MM.1S (cell line): ENCODE results near the gene GDF7.

Source experiments
- DNase-seq: peaks from one replicate; pipeline ENCODE4 v3.0.0-alpha.2; 2015
- H2AFZ ChIP-seq: fragments of 300-600 bp; sonication (generic); 2 replicates; pipeline ENCODE4 v1.6.0; 2016; ENCODE audit warnings: antibody characterized with exemption, low read length
- H3F3A ChIP-seq: fragments of 300-600 bp; sonication (generic); 2 replicates; pipeline ENCODE4 v1.6.1; 2016; ENCODE audit warnings: mild to moderate bottlenecking, antibody characterized with exemption, low read length, moderate library complexity, mixed read lengths; ENCODE audit not compliant: insufficient read depth
- H3K27ac ChIP-seq: fragments of 300-600 bp; sonication (generic); 2 replicates; pipeline ENCODE4 v1.5.1; 2016; ENCODE audit warnings: mild to moderate bottlenecking, low read length
- H3K27me3 ChIP-seq: fragments of 300-600 bp; sonication (generic); replicated peaks from 2 replicates; pipeline ENCODE4 v1.6.0; 2016; ENCODE audit warnings: low read length; ENCODE audit not compliant: insufficient read depth
- H3K36me3 ChIP-seq: fragments of 300-600 bp; sonication (generic); replicated peaks from 2 replicates; pipeline ENCODE4 v1.6.1; 2016; ENCODE audit warnings: mild to moderate bottlenecking, low read length, mixed read lengths; ENCODE audit not compliant: insufficient read depth
- H3K4me1 ChIP-seq: fragments of 300-600 bp; sonication (generic); 2 replicates; pipeline ENCODE4 v1.6.1; 2016; ENCODE audit warnings: low read length, mixed read lengths
- H3K4me2 ChIP-seq: fragments of 300-600 bp; sonication (generic); 2 replicates; pipeline ENCODE4 v1.6.0; 2016; ENCODE audit warnings: low read depth, low read length
- H3K4me3 ChIP-seq: fragments of 300-600 bp; sonication (generic); 2 replicates; pipeline ENCODE4 v1.5.1; 2016; ENCODE audit warnings: low read length, mixed read lengths
- H3K79me2 ChIP-seq: fragments of 300-600 bp; sonication (generic); 2 replicates; pipeline ENCODE4 v1.6.1; 2016; ENCODE audit warnings: mixed run types, low read length, mixed read lengths
- H3K9ac ChIP-seq: fragments of 300-600 bp; sonication (generic); 2 replicates; pipeline ENCODE4 v1.6.1; 2016; ENCODE audit warnings: low read length, mixed read lengths
- H3K9me2 ChIP-seq: fragments of 300-600 bp; sonication (generic); replicated peaks from 2 replicates; pipeline ENCODE4 v1.6.1; 2016; ENCODE audit warnings: mild to moderate bottlenecking, low read length, mixed read lengths; ENCODE audit not compliant: insufficient read depth
- H3K9me3 ChIP-seq: fragments of 300-600 bp; sonication (generic); replicated peaks from 2 replicates; pipeline ENCODE4 v1.6.1; 2016; ENCODE audit warnings: mild to moderate bottlenecking, low read length, mixed read lengths; ENCODE audit not compliant: insufficient read depth
- H4K20me1 ChIP-seq: fragments of 300-600 bp; sonication (generic); 2 replicates; pipeline ENCODE4 v1.6.1; 2016; ENCODE audit warnings: mild to moderate bottlenecking, low read length, moderate library complexity, mixed read lengths; ENCODE audit not compliant: insufficient read depth
- EZH2 ChIP-seq: fragments of 300-600 bp; sonication (generic); optimal IDR thresholded peaks from 2 replicates; pipeline ENCODE3; 2017; ENCODE audit warnings: low read depth, mild to moderate bottlenecking, antibody characterized with exemption, low read length, mixed read lengths
- EZH2phosphoT487 ChIP-seq: fragments of 300-600 bp; sonication (generic); IDR thresholded peaks from 2 replicates; pipeline ENCODE4 v1.6.1; 2018; ENCODE audit warnings: antibody characterized with exemption, low read length
- TF ChIP-seq, protein P1 (sequence below): fragments of 300-600 bp; sonication (generic); IDR thresholded peaks from 2 replicates; pipeline ENCODE4 v1.5.1; 2016; ENCODE audit warnings: antibody characterized with exemption, low read length, mixed read lengths

Gene GDF7

DNA sequence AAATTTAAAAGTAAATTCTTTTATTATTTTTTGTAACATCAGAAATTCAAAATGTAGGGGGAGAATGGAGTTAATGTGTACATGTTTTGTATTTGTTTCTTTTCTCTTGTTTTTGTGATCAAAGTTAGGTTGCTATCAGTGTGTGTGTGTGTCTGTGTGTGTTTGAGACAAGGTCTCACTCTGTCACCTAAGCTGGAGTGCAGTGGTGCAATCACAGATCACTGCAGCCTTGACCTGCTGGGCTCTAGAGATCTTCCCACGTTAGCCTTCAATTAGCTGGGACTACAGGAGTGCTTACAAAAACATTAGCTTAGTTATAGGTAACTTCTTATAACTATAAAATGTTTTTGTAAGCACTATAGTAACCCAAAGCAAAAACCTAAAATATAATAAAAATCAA is 50.7 kb downstream of the GDF7 start:
- no peaks in the 10 kb centered on the region for H3K27me3 ChIP-seq
- 0 out of 2 replicates have a peak, but pooled peaks cover 5% of the 10 kb centered on the region for H3K79me2 ChIP-seq
- no peak overlapping the region for H2AFZ ChIP-seq
- H3K9me3 ChIP-seq: no peaks in the 10 kb centered on the region
- H3K9me2 ChIP-seq: no peaks in the 10 kb centered on the region
- no peaks in the 10 kb centered on the region for H3K4me1 ChIP-seq
- H3K36me3 ChIP-seq: no peaks in the 10 kb centered on the region
- no peak overlapping the region for H3K27ac ChIP-seq
- no peak overlapping the region for H3K4me3 ChIP-seq
- H3F3A ChIP-seq: no peaks in the 10 kb centered on the region
- H3K9ac ChIP-seq: no peak overlapping the region
- DNase-seq: no peak
- TF ChIP-seq EZH2phosphoT487: no peak
- TF ChIP-seq EZH2: no peak
- TF ChIP-seq, protein P1, sequence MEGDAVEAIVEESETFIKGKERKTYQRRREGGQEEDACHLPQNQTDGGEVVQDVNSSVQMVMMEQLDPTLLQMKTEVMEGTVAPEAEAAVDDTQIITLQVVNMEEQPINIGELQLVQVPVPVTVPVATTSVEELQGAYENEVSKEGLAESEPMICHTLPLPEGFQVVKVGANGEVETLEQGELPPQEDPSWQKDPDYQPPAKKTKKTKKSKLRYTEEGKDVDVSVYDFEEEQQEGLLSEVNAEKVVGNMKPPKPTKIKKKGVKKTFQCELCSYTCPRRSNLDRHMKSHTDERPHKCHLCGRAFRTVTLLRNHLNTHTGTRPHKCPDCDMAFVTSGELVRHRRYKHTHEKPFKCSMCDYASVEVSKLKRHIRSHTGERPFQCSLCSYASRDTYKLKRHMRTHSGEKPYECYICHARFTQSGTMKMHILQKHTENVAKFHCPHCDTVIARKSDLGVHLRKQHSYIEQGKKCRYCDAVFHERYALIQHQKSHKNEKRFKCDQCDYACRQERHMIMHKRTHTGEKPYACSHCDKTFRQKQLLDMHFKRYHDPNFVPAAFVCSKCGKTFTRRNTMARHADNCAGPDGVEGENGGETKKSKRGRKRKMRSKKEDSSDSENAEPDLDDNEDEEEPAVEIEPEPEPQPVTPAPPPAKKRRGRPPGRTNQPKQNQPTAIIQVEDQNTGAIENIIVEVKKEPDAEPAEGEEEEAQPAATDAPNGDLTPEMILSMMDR: no peak
- no peaks in the 10 kb centered on the region for H4K20me1 ChIP-seq
- no peak overlapping the region for H3K4me2 ChIP-seq

GRCh38 chr2:20722592-20723240 is 55.8 kb downstream of the GDF7 start:
- Histone ChIP-seq H3F3A (no peaks in the 10 kb centered on the region), H3K9me2 (no peaks in the 10 kb centered on the region), H3K36me3 (no peaks in the 10 kb centered on the region), H3K9me3 (no peaks in the 10 kb centered on the region), H3K4me2 (no peak overlapping the region), H3K4me1 (no peaks in the 10 kb centered on the region), H3K27me3 (no peaks in the 10 kb centered on the region), H2AFZ (no peak overlapping the region), H3K4me3 (no peak overlapping the region), H3K27ac (no peak overlapping the region), H4K20me1 (no peaks in the 10 kb centered on the region), H3K9ac (no peak overlapping the region), H3K79me2 (0 out of 2 replicates have a peak, but pooled peaks cover 5% of the 10 kb centered on the region)
- no peak for TF ChIP-seq EZH2
- TF ChIP-seq, protein P1: peak; percentile 11; the same call in 1 of the 2 replicates
- TF ChIP-seq EZH2phosphoT487: no peak
- no peak for DNase-seq

DNA sequence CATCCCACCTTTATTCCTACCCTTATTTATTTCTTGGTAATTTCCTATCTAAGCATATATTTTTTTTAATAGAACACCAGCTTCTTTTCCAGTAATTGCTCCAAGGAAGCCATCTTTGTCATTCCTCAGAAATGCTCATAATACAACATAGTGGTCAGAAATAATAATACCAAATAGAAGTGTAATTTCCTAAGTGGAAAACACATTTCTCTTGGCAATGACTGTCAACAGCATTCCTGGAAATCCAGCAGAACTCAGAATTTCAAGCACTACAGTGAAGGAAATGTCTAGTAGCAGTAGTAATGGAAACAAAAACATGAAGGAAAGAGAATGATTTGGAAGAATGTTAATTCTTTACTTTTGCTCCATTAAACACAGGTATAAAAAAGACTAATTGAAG is 56.6 kb downstream of the GDF7 start:
- Histone ChIP-seq H3K79me2 (0 out of 2 replicates have a peak, but pooled peaks cover 3% of the 10 kb centered on the region), H3K36me3 (no peaks in the 10 kb centered on the region), H3K4me3 (no peak overlapping the region), H3K9me2 (no peaks in the 10 kb centered on the region), H4K20me1 (no peaks in the 10 kb centered on the region), H3K4me2 (no peak overlapping the region), H3K27ac (no peak overlapping the region), H3K4me1 (no peaks in the 10 kb centered on the region), H3K9me3 (no peaks in the 10 kb centered on the region), H2AFZ (no peak overlapping the region), H3K9ac (no peak overlapping the region), H3F3A (no peaks in the 10 kb centered on the region), H3K27me3 (no peaks in the 10 kb centered on the region)
- TF ChIP-seq EZH2: no peak
- TF ChIP-seq, protein P1: no peak
- DNase-seq: no peak
